BLaER1 treated with 17β-estradiol and CSF1 and Interleukin-3, amounts not matched to agents 10 nM and 100 nM (cell line): ENCODE measurements around the gene AGXT.

ENCODE experiments used
- H3K27ac ChIP-seq, 11 experiments: shearing (Covaris generic); formaldehyde crosslinking; 2 replicates each; pipeline ENCODE4 v1.8.1; 2022
- H3K27me3 ChIP-seq, 11 experiments: shearing (Covaris generic); formaldehyde crosslinking; 2 replicates each; pipeline ENCODE4 v1.8.1; 2022
- H3K36me3 ChIP-seq, 11 experiments: shearing (Covaris generic); formaldehyde crosslinking; 2 replicates each; pipeline ENCODE4 v1.8.1; 2022
- H3K4me1 ChIP-seq, 10 experiments: shearing (Covaris generic); formaldehyde crosslinking; 2 replicates each; pipeline ENCODE4 v1.8.1; 2022
- H3K4me2 ChIP-seq, 11 experiments: shearing (Covaris generic); formaldehyde crosslinking; 2 replicates each; pipeline ENCODE4 v1.8.1; 2022
- H3K4me3 ChIP-seq, 10 experiments: shearing (Covaris generic); formaldehyde crosslinking; 2 replicates each; pipeline ENCODE4 v1.8.1; 2022
- H3K9ac ChIP-seq, 11 experiments: shearing (Covaris generic); formaldehyde crosslinking; 2 replicates each; pipeline ENCODE4 v1.8.1; 2022
- H3K9me3 ChIP-seq, 11 experiments: shearing (Covaris generic); formaldehyde crosslinking; replicated peaks in 1 of 11; 2 replicates each; pipeline ENCODE4 v1.8.1; 2022
- H4K20me1 ChIP-seq, 11 experiments: shearing (Covaris generic); formaldehyde crosslinking; 2 replicates each; pipeline ENCODE4 v1.8.1; 2022
- Cebpa-rat ChIP-seq, 11 experiments: shearing (Covaris generic); IDR thresholded peaks; 2 replicates each; pipeline ENCODE4 v1.8.1; 2022

AGXT gene

GRCh38 chr2:240896871-240897692, 28.5 kb downstream of the AGXT start:
- Histone ChIP-seq H3K4me2 (peak overlapping the region in 9 of 11 experiments; percentile 5 to 73 (median 61); a peak in 16 of 22 replicates), H3K9ac (no peak overlapping the region), H3K9me3 (0 out of 22 replicates have a peak, but pooled peaks cover 0 to 7% (median 0%) of the 10 kb centered on the region in 11 experiments), H4K20me1 (peaks cover 0 to 6% (median 0%) of the 10 kb centered on the region in 11 experiments; a peak in 4 of 22 replicates), H3K4me1 (peaks cover 7 to 47% (median 36%) of the 10 kb centered on the region in 10 experiments; a peak in 18 of 20 replicates), H3K36me3 (no peaks in the 10 kb centered on the region), H3K27ac (no peak overlapping the region), H3K27me3 (no peaks in the 10 kb centered on the region), H3K4me3 (no peak overlapping the region)
- TF ChIP-seq Cebpa-rat (IDR thresholded peaks at IDR 0.05) = no peak

- Histone ChIP-seq H3K4me1 (peaks cover 7 to 57% (median 41%) of the 10 kb centered on the region in 10 experiments; a peak in 18 of 20 replicates), H3K9ac (peak overlapping the region in 1 of 11 experiments; percentile 31; a peak in 2 of 22 replicates), H3K36me3 (no peaks in the 10 kb centered on the region), H3K27ac (no peak overlapping the region), H3K27me3 (no peaks in the 10 kb centered on the region), H3K9me3 (0 out of 22 replicates have a peak, but pooled peaks cover 0 to 7% (median 0%) of the 10 kb centered on the region in 11 experiments), H4K20me1 (peaks cover 0 to 6% (median 0%) of the 10 kb centered on the region in 11 experiments; a peak in 4 of 22 replicates), H3K4me2 (peak overlapping the region in 9 of 11 experiments; percentile 2 to 73 (median 61); a peak in 14 of 22 replicates), H3K4me3 (no peak overlapping the region)
- no peak for TF ChIP-seq Cebpa-rat (IDR thresholded peaks at IDR 0.05)
Measured at GRCh38 chr2:240898108-240898730, 29.6 kb downstream of the AGXT start.

- Histone ChIP-seq H3K4me3 (no peak overlapping the region), H3K27ac (no peak overlapping the region), H3K4me2 (peak overlapping the region in 8 of 11 experiments; percentile 48 to 73 (median 64); a peak in 13 of 22 replicates)
Measured at GRCh38 chr2:240898731-240899467, 30.3 kb downstream of the AGXT start.

GRCh38 chr2:240899468-240899865, 30.8 kb downstream of the AGXT start:
- H3K9me3 ChIP-seq = 0 out of 22 replicates have a peak, but pooled peaks cover 0 to 7% (median 0%) of the 10 kb centered on the region in 11 experiments
- H3K4me3 ChIP-seq = no peak overlapping the region
- TF ChIP-seq Cebpa-rat (IDR thresholded peaks at IDR 0.05) = no peak
- H3K27me3 ChIP-seq = no peaks in the 10 kb centered on the region
- peaks cover 0 to 6% (median 0%) of the 10 kb centered on the region in 11 experiments; a peak in 4 of 22 replicates for H4K20me1 ChIP-seq
- H3K4me1 ChIP-seq = peaks cover under 1 to 64% (median 41%) of the 10 kb centered on the region in 10 experiments; a peak in 18 of 20 replicates
- peak overlapping the region in 6 of 11 experiments; percentile 20 to 73 (median 64); a peak in 7 of 22 replicates for H3K4me2 ChIP-seq
- no peaks in the 10 kb centered on the region for H3K36me3 ChIP-seq
- no peak overlapping the region for H3K27ac ChIP-seq
- no peak overlapping the region for H3K9ac ChIP-seq

More at GRCh38 chr2:240898731-240899467, 30.3 kb downstream of the AGXT start:
- TF ChIP-seq Cebpa-rat (IDR thresholded peaks at IDR 0.05) = no peak
- Histone ChIP-seq H4K20me1 (peaks cover 0 to 6% (median 0%) of the 10 kb centered on the region in 11 experiments; a peak in 4 of 22 replicates), H3K9ac (no peak overlapping the region), H3K9me3 (0 out of 22 replicates have a peak, but pooled peaks cover 0 to 7% (median 0%) of the 10 kb centered on the region in 11 experiments), H3K4me1 (peaks cover 2 to 58% (median 37%) of the 10 kb centered on the region in 10 experiments; a peak in 18 of 20 replicates), H3K36me3 (no peaks in the 10 kb centered on the region), H3K27me3 (no peaks in the 10 kb centered on the region)

GRCh38 chr2:240900141-240900860, 31.7 kb downstream of the AGXT start:
- Histone ChIP-seq H4K20me1 (peaks cover 0 to 13% (median 6%) of the 10 kb centered on the region in 11 experiments; a peak in 11 of 22 replicates), H3K4me1 (peaks cover 8 to 72% (median 49%) of the 10 kb centered on the region in 10 experiments), H3K4me3 (no peak overlapping the region), H3K9ac (no peak overlapping the region), H3K27me3 (no peaks in the 10 kb centered on the region), H3K36me3 (no peaks in the 10 kb centered on the region), H3K9me3 (0 out of 22 replicates have a peak, but pooled peaks cover 0 to 7% (median 0%) of the 10 kb centered on the region in 11 experiments), H3K27ac (no peak overlapping the region), H3K4me2 (no peak overlapping the region)
- TF ChIP-seq Cebpa-rat (IDR thresholded peaks at IDR 0.05) = no peak

GRCh38 chr2:240901986-240902614, 33.5 kb downstream of the AGXT start:
- no peak for TF ChIP-seq Cebpa-rat (IDR thresholded peaks at IDR 0.05)
- H3K9ac ChIP-seq = no peak overlapping the region
- H3K36me3 ChIP-seq = no peaks in the 10 kb centered on the region
- H3K9me3 ChIP-seq = 0 out of 22 replicates have a peak, but pooled peaks cover 0 to 7% (median 0%) of the 10 kb centered on the region in 11 experiments
- peaks cover 14 to 77% (median 61%) of the 10 kb centered on the region in 10 experiments for H3K4me1 ChIP-seq
- H3K4me3 ChIP-seq = no peak overlapping the region
- H3K4me2 ChIP-seq = peak overlapping the region in 5 of 11 experiments; percentile 5 to 30 (median 19); a peak in 5 of 22 replicates
- peaks cover 0 to 5% (median 0%) of the 10 kb centered on the region in 11 experiments; a peak in 1 of 22 replicates for H3K27me3 ChIP-seq
- no peak overlapping the region for H3K27ac ChIP-seq
- H4K20me1 ChIP-seq = peaks cover 0 to 26% (median 13%) of the 10 kb centered on the region in 11 experiments; a peak in 12 of 22 replicates

- 0 out of 22 replicates have a peak, but pooled peaks cover 0 to 7% (median 0%) of the 10 kb centered on the region in 11 experiments for H3K9me3 ChIP-seq
- H3K27me3 ChIP-seq = peaks cover 0 to 5% (median 0%) of the 10 kb centered on the region in 11 experiments; a peak in 1 of 22 replicates
- peaks cover 0 to 24% (median 13%) of the 10 kb centered on the region in 11 experiments; a peak in 12 of 22 replicates for H4K20me1 ChIP-seq
- no peak overlapping the region for H3K4me3 ChIP-seq
- TF ChIP-seq Cebpa-rat (IDR thresholded peaks at IDR 0.05) = no peak
- no peak overlapping the region for H3K9ac ChIP-seq
- no peak overlapping the region for H3K27ac ChIP-seq
- H3K36me3 ChIP-seq = no peaks in the 10 kb centered on the region
- peaks cover 14 to 75% (median 59%) of the 10 kb centered on the region in 10 experiments for H3K4me1 ChIP-seq
- peak overlapping the region in 5 of 11 experiments; percentile 5 to 30 (median 19); a peak in 5 of 22 replicates for H3K4me2 ChIP-seq
Measured at GRCh38 chr2:240902615-240903041, 34.0 kb downstream of the AGXT start.
